ENCODE measurements around the gene HMX2. TPM values are rescaled to one million over a fixed set of nuclear protein-coding genes. Genes with fewer than 3 reads are reported as not detected.

HMX2 gene
- total RNA-seq, 1 donor from 2014 or later: not detected

Other genes starting within 250 kb of the HMX2 start
- gene FAM24A, start 237.5 kb upstream of the HMX2 start, total RNA-seq: not detected
- gene C10orf88, start 193.9 kb upstream of the HMX2 start, total RNA-seq: 31.8 TPM
- 12.9 TPM for gene PSTK, start 167.7 kb upstream of the HMX2 start, total RNA-seq
- gene IKZF5, start 139.3 kb upstream of the HMX2 start, total RNA-seq: 13.4 TPM
- gene ACADSB, start 139.1 kb upstream of the HMX2 start, total RNA-seq: 14.5 TPM
- gene HMX3, start 12.2 kb upstream of the HMX2 start, total RNA-seq: not detected
- 112 TPM for gene BUB3, start 6.3 kb downstream of the HMX2 start, total RNA-seq